Erythroblast (primary cell): ENCODE results near the gene FARSB.

Source experiments
- GATA1 ChIP-seq: IDR thresholded peaks from 2 replicates; pipeline ENCODE4 v1.6.1; 2011; ENCODE audit warnings: low read depth, mild to moderate bottlenecking, control low read depth, low read length, moderate library complexity
- POLR2A ChIP-seq: IDR thresholded peaks from 2 replicates; pipeline ENCODE4 v1.6.1; 2011; ENCODE audit warnings: mild to moderate bottlenecking, low read length

DNA sequence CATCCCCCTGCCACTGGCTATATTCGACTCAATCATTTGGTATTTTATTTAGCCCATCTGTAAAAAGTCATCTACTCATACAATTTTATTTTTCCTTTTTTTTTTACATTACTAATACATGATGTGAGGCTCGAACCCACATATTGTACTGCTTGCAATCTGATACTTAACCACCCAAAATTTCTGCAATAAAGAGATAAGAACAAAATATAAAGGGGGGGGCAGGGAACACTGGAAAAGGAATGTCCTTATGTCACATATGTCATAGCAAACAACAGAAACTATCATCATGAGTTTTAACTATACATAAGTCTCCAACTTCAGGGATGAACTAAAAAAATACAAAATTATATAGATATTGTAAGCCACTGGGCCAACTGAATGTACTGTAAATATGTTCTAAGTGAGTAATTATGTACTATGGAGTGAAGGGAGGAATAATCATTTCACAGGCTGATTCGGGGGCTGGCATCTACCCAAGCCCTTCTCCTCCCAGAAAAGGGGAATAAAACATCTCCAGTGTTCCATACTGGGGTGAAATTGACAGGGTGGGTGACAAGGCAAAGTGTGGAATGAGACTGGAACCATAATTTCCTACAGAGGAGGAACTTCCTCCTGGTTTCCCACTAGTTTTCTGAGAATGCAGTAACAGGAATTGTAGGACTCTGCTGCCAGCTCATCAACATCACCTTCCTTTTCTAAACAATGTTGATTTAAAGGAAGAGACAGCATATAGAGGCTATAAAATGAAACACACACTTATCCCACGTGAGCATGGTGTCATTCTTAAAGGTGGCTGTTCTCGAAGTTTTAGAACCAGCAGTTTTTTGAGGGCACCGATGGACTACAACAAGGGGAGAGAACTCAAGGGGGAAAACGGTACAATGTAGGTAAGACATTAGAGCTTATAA lies 79.5 kb downstream of the FARSB start:
- TF ChIP-seq POLR2A (no peak), GATA1 (no peak)
